ENCODE results near the gene COMP. TPM values are rescaled to one million over a fixed set of nuclear protein-coding genes. Genes with fewer than 3 reads are reported as not detected.

Gene COMP
- total RNA-seq, 1 experiment from 2014 or later = not detected

DNA sequence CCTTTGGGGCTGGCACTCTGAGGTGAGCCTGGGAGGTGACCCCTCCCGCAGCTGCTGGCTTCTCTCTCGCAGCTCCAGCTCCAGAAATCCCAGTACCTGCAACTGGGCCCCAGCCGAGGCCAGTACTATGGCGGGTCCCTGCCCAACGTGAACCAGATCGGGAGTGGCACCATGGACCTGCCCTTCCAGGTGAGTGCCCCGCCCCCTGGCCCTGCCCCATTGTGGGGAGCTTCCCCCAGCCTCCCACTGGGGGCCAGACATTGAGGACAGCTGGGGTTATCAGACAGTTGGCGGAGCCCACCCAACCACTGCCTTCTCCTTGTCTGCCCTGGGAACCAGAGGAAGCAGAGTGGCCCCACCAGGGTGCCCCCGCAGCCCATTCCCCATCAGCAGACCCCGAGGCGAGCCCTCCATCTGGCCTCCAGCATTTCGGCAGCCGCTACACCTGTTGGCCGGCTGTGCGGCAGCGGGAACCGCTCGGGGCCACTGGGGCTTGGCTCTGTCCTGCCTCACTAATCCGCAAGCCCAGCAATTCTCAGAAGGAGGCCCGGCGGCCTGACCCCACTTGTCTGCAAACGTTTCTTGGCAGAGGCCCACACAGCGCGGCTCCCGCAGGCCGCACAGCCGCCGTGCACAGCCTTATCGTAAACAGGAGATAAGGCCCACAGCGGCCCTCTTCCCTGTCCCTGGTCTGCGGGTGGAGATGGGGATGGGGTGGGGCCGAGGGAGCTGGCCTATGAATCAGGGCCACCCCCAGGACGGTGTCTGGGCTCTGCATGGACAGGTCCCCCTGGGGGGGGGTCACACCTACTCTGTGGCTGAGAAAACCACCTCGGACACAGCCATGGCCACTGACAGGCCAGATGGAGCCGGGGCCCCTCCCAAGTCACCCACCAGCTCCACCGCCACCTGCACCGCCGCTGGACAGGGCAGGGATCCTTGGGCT, 48.0 kb downstream of the COMP start (continued):
- TF ChIP-seq SRF (IDR thresholded peaks at IDR 0.05; ENCODE audit: low read depth) = no peak
- TF ChIP-seq, protein P1, sequence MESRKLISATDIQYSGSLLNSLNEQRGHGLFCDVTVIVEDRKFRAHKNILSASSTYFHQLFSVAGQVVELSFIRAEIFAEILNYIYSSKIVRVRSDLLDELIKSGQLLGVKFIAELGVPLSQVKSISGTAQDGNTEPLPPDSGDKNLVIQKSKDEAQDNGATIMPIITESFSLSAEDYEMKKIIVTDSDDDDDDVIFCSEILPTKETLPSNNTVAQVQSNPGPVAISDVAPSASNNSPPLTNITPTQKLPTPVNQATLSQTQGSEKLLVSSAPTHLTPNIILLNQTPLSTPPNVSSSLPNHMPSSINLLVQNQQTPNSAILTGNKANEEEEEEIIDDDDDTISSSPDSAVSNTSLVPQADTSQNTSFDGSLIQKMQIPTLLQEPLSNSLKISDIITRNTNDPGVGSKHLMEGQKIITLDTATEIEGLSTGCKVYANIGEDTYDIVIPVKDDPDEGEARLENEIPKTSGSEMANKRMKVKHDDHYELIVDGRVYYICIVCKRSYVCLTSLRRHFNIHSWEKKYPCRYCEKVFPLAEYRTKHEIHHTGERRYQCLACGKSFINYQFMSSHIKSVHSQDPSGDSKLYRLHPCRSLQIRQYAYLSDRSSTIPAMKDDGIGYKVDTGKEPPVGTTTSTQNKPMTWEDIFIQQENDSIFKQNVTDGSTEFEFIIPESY (IDR thresholded peaks at IDR 0.05; ENCODE audit: extremely low read depth, insufficient replicate concordance, low read length) = no peak
- TF ChIP-seq, protein P2, sequence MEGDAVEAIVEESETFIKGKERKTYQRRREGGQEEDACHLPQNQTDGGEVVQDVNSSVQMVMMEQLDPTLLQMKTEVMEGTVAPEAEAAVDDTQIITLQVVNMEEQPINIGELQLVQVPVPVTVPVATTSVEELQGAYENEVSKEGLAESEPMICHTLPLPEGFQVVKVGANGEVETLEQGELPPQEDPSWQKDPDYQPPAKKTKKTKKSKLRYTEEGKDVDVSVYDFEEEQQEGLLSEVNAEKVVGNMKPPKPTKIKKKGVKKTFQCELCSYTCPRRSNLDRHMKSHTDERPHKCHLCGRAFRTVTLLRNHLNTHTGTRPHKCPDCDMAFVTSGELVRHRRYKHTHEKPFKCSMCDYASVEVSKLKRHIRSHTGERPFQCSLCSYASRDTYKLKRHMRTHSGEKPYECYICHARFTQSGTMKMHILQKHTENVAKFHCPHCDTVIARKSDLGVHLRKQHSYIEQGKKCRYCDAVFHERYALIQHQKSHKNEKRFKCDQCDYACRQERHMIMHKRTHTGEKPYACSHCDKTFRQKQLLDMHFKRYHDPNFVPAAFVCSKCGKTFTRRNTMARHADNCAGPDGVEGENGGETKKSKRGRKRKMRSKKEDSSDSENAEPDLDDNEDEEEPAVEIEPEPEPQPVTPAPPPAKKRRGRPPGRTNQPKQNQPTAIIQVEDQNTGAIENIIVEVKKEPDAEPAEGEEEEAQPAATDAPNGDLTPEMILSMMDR (IDR thresholded peaks at IDR 0.05 in 2 of 3, conservative IDR thresholded peaks at IDR 0.05 in 1 of 3; ENCODE audit: borderline replicate concordance in 1 of 3, insufficient read depth in 1 of 3, low read depth in 2 of 3, low read length in 2 of 3) = no peak
- TF ChIP-seq POLR2A (IDR thresholded peaks at IDR 0.05; ENCODE audit: borderline replicate concordance, extremely low read depth, insufficient read depth, insufficient read length) = no peak
- no peak for TF ChIP-seq FOSL1 (IDR thresholded peaks at IDR 0.05; ENCODE audit: low read depth)

DNA sequence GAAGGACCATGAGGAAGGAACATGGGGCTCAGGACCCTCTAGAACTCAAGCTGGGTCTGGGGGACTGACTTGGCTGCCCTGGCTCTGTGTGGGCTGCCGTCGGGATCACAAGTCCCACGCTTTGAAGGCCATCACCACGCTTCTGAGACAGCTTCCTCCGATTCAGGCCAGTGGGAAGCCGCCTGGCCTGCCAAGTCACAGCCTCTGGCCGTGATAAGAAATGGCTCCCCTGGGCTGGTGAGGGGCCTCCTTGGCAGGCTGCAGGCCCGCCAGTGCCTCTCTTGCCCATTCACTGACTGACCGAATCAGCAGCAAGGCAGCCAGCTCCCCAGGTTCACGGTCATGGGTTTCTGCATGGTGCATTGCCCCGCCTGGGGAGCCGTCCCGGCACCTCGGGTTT, 48.8 kb downstream of the COMP start:
- TF ChIP-seq YY1 (IDR thresholded peaks at IDR 0.05; ENCODE audit: extremely low read depth, insufficient replicate concordance, low read depth, low read length) (no peak), SP1 (IDR thresholded peaks at IDR 0.05; ENCODE audit: low read depth) (no peak), TCF7L2 (IDR thresholded peaks at IDR 0.05; ENCODE audit: borderline replicate concordance, extremely low read depth, insufficient read depth, insufficient read length) (no peak), POLR2AphosphoS5 (IDR thresholded peaks at IDR 0.05; ENCODE audit: low read depth, low read length) (no peak), ZFX (IDR thresholded peaks at IDR 0.05) (no peak), CBX3 (IDR thresholded peaks at IDR 0.05; ENCODE audit: low read depth) (no peak), EGR1 (IDR thresholded peaks at IDR 0.05; ENCODE audit: low read depth) (no peak), SRF (IDR thresholded peaks at IDR 0.05; ENCODE audit: low read depth) (no peak), CEBPB (IDR thresholded peaks at IDR 0.05; ENCODE audit: low read depth) (no peak), EZH2 (IDR thresholded peaks at IDR 0.05) (no peak)
- TF ChIP-seq, protein P3, sequence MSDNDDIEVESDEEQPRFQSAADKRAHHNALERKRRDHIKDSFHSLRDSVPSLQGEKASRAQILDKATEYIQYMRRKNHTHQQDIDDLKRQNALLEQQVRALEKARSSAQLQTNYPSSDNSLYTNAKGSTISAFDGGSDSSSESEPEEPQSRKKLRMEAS (IDR thresholded peaks at IDR 0.05) = no peak
- Histone ChIP-seq H3K9me2 (ENCODE audit: insufficient read depth) (no peaks in the 10 kb centered on the region), H3K27me3 (ENCODE audit: insufficient read depth, low read length) (no peaks in the 10 kb centered on the region), H3K4me2 (ENCODE audit: low read length) (no peak overlapping the region), H4K20me1 (ENCODE audit: insufficient read depth) (no peaks in the 10 kb centered on the region), H3K79me2 (ENCODE audit: insufficient read depth, low read length) (no peaks in the 10 kb centered on the region), H3K9ac (ENCODE audit: low read length) (no peak overlapping the region), H3K9me3 (ENCODE audit: control insufficient read depth in 1 of 2, insufficient read depth in 1 of 2, low read depth in 1 of 2, low read length in 2 of 2) (no peaks in the 10 kb centered on the region), H3K36me3 (ENCODE audit: control insufficient read depth in 1 of 2, insufficient read depth in 2 of 2, low read length in 2 of 2) (no peaks in the 10 kb centered on the region), H3K27ac (ENCODE audit: low read depth, low read length) (no peak overlapping the region; the same call in 1 of the 2 replicates), H3K4me1 (ENCODE audit: control insufficient read depth in 1 of 2, insufficient read depth in 2 of 2, low read length in 2 of 2) (no peaks in the 10 kb centered on the region), H2AFZ (ENCODE audit: low read depth, low read length, poor library complexity, severe bottlenecking) (no peak overlapping the region), H3K4me3 (replicated peaks in 1 of 2; ENCODE audit: low read depth in 1 of 2, low read length in 2 of 2) (no peak overlapping the region)
- POLR2A ChIA-PET = no interaction called here
- BruUV-seq (replicated peaks) = no TSS peak
- ATAC-seq = no peak
- intact Hi-C loops (cut with micrococcal nuclease) = no loop called here
- DNase-seq (ENCODE audit: low read depth, low spot score) = no peak
- CTCF ChIA-PET = no interaction called here
- RAD21 ChIA-PET (ENCODE audit: low non-redundant PET in 1 of 2, low total read pairs in 2 of 2, uncharacterized antibody in 2 of 2, unreplicated experiment in 2 of 2) = no interaction called here

All from HCT116 (cell line).